Astrocyte (in vitro differentiated cells and primary cell): ENCODE data around the gene ARL15.

ENCODE experiments used
- CTCF ChIP-seq: IDR thresholded peaks from 2 replicates; pipeline ENCODE4 v1.5.1; 2011; ENCODE audit warnings: low read depth, mild to moderate bottlenecking, inconsistent platforms, low read length, moderate library complexity; ENCODE audit not compliant: insufficient read depth
- EZH2 ChIP-seq: IDR thresholded peaks from 2 replicates; pipeline ENCODE4 v1.6.1; 2012; ENCODE audit warnings: mild to moderate bottlenecking, low read length, inconsistent platforms; ENCODE audit not compliant: insufficient read depth

- no peak for TF ChIP-seq CTCF
- TF ChIP-seq EZH2, result no peak
These were observed 216.5 kb downstream of the ARL15 start for GRCh38 chr5:54093861-54094260.
